Thyroid gland (tissue), 4 donors: ENCODE data around the gene F3. TPM values are rescaled to one million over a fixed set of nuclear protein-coding genes. Genes with fewer than 3 reads are reported as not detected.
A peak's percentile ranks its signal among the peaks of the same experiment; 100 is the strongest.

Source experiments
- DNase-seq, 2 donors: peaks; one replicate each; pipeline ENCODE4 v3.0.0-alpha.2; 2019
- H3K27ac ChIP-seq, 3 donors: fragments of 200-600 bp; sonication (generic); 1 replicate in 2 of 3; 2 replicates in 1 of 3; pipeline ENCODE4 v1.5.1; 2016 to 2019; ENCODE audit warnings: mild to moderate bottlenecking in 1 of 3, moderate library complexity in 1 of 3
- H3K27me3 ChIP-seq: fragments of 200-600 bp; sonication (generic); one replicate; pipeline ENCODE4 v1.5.1; 2019
- H3K36me3 ChIP-seq, 2 donors: fragments of 200-600 bp; sonication (generic); one replicate each; pipeline ENCODE4 v1.5.1; 2016 to 2019
- H3K4me1 ChIP-seq, 2 donors: fragments of 200-600 bp; sonication (generic); one replicate each; pipeline ENCODE4 v1.5.1; 2017 to 2019
- H3K4me3 ChIP-seq, 3 donors: fragments of 200-600 bp; sonication (generic); replicated peaks in 1 of 3; 1 replicate in 2 of 3; 2 replicates in 1 of 3; pipeline ENCODE4 v1.5.1; 2016; ENCODE audit warnings: mild to moderate bottlenecking in 1 of 3
- H3K9me3 ChIP-seq: fragments of 200-600 bp; sonication (generic); one replicate; pipeline ENCODE4 v1.5.1; 2017
- POLR2A ChIP-seq, 2 donors: fragments of 450-650 bp; IDR thresholded peaks; one replicate each; pipeline ENCODE4 v1.6.1; 2017; ENCODE audit warnings: antibody characterized with exemption in 2 of 2, mild to moderate bottlenecking in 2 of 2, moderate library complexity in 1 of 2
- WGBS, 2 donors: methylation state at CpG; one replicate each; pipeline ENCODE4 v1.1.5; 2017; 5-methylcytosine and 5-hydroxymethylcytosine counted together
- intact Hi-C: fragments of 100-400 bp; cut with DNase I; formaldehyde crosslinking; loops from one replicate; pipeline ENCODE4 v1.15.1; 2023
- total RNA-seq, 4 donors: library from RNA; depleted of rRNA; stranded (reverse); fragments of >200 nt; gene quantifications; one replicate each; pipeline ENCODE4 v1.2.3, GENCODE V29; 2016
- TF ChIP-seq, protein P1 (sequence below), 6 experiments: fragments of 200-600 bp in 3 of 6; fragments of 450-650 bp in 3 of 6; sonication (generic) in 3 of 6; IDR thresholded peaks; one replicate each; pipeline ENCODE4 v1.5.1; 2016 to 2019; ENCODE audit warnings: antibody characterized with exemption in 6 of 6, mild to moderate bottlenecking in 2 of 6, inconsistent platforms in 1 of 6, moderate library complexity in 1 of 6

The F3 gene
- total RNA-seq, 4 donors from 2014 or later: 59.4 to 132 (median 99.0) TPM

DNA sequence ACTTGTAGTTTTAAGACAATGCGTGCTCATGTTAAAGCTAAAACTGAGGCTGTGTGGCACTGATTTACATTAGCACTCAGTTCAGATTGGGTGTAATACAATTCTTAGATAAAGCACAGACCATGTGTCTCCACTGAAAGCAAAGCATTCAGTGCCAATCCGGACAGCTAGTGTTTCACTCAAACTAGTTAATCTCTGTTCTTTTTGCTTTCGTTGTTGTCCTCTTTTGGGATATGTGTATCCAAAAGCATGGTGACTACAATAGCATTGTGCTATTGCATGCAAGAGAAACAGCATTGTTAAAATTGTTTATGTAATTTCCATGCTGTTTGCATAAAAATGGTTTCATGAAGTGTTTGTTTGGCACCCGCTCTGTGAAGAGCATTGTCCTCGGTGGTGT is 54.6 kb downstream of the F3 start:
- Histone ChIP-seq H3K9me3 (no peaks in the 10 kb centered on the region), H3K36me3 (peaks cover 0 to 10% of the 10 kb centered on the region in 2 donors), H3K4me1 (no peaks in the 10 kb centered on the region), H3K4me3 (no peak overlapping the region), H3K27me3 (no peaks in the 10 kb centered on the region), H3K27ac (no peak overlapping the region)
- WGBS, 2 donors: 94 to 95% methylated on average over 5 of the region's 5 CpGs
- TF ChIP-seq, protein P1, sequence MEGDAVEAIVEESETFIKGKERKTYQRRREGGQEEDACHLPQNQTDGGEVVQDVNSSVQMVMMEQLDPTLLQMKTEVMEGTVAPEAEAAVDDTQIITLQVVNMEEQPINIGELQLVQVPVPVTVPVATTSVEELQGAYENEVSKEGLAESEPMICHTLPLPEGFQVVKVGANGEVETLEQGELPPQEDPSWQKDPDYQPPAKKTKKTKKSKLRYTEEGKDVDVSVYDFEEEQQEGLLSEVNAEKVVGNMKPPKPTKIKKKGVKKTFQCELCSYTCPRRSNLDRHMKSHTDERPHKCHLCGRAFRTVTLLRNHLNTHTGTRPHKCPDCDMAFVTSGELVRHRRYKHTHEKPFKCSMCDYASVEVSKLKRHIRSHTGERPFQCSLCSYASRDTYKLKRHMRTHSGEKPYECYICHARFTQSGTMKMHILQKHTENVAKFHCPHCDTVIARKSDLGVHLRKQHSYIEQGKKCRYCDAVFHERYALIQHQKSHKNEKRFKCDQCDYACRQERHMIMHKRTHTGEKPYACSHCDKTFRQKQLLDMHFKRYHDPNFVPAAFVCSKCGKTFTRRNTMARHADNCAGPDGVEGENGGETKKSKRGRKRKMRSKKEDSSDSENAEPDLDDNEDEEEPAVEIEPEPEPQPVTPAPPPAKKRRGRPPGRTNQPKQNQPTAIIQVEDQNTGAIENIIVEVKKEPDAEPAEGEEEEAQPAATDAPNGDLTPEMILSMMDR (IDR thresholded peaks at IDR 0.05): no peak
- no peak for TF ChIP-seq POLR2A (IDR thresholded peaks at IDR 0.05)
- intact Hi-C loops: no loop called here
- DNase-seq: no peak

DNA sequence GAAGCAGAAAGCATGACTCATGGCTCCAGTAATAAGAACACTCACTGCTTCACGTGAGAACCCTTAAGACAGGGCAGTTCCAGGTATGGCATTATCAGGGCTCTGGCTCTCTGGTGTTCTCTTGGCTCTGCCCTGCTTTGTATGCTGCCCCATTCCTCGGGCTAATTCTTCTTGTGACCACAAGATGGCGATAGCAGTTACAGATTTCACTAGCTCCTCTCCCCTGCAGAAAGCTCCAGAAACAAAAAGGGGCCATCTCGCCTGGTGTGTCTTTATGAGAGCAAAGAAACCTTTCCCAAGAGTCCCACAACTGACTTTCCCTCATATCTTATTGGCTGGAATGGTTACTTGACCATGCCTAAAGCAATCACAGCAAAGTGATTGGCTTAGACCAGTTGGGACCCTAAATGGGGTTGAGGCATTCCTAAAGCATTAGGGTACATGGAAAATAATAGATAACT is 60.1 kb downstream of the F3 start:
- peaks cover 0 to 6% of the 10 kb centered on the region in 2 donors for H3K36me3 ChIP-seq
- peak overlapping the region in 1 of 3 donors; percentile 39 for H3K27ac ChIP-seq
- H3K9me3 ChIP-seq: no peaks in the 10 kb centered on the region
- H3K27me3 ChIP-seq: no peaks in the 10 kb centered on the region
- DNase-seq: peak; percentile 66 to 71
- H3K4me1 ChIP-seq: peaks cover 3 to 9% of the 10 kb centered on the region in 2 donors
- no peak overlapping the region for H3K4me3 ChIP-seq
- TF ChIP-seq POLR2A (IDR thresholded peaks at IDR 0.05): peak in 1 of 2 donors; percentile 27
- TF ChIP-seq, protein P1 (IDR thresholded peaks at IDR 0.05): peak; percentile 43 to 88 (median 83)
- intact Hi-C loops: no loop called here
- 13% methylated on average over 4 of the region's 4 CpGs for WGBS, 2 donors

DNA sequence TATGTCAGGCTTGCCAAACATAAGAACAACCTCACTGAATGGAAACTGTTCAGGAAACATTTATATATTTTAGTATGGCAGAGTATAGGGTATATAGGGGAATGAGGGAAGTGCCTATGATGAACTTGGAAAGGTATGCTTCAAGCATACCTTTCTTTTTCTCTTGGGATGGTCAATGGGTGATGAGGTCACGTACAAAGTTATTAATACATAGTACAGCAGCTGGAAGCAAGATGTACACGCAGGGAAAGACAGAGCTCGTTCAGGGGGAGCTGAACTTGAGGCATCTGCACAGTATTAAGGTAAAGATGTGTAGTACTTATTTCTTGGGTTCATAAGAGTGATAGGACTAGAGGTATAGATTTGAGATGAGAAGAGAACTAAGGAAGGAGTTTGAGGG is 61.9 kb downstream of the F3 start:
- WGBS, 2 donors: 94 to 96% methylated on average over 3 of the region's 3 CpGs
- no peaks in the 10 kb centered on the region for H3K9me3 ChIP-seq
- peaks cover 3 to 9% of the 10 kb centered on the region in 2 donors for H3K4me1 ChIP-seq
- TF ChIP-seq, protein P1 (IDR thresholded peaks at IDR 0.05): no peak
- TF ChIP-seq POLR2A (IDR thresholded peaks at IDR 0.05): no peak
- H3K36me3 ChIP-seq: peaks cover 0 to 6% of the 10 kb centered on the region in 2 donors
- intact Hi-C loops: no loop called here
- DNase-seq: no peak
- H3K27ac ChIP-seq: no peak overlapping the region
- H3K4me3 ChIP-seq: no peak overlapping the region
- no peaks in the 10 kb centered on the region for H3K27me3 ChIP-seq

Other genes with a start within 250 kb of the F3 start
- 10 to 100 TPM; 45.3 to 52.1 (median 49.2) TPM for gene ABCD3, start 123.4 kb downstream of the F3 start, total RNA-seq